ENCODE results near the gene TTC5.
"Not testable (repeated sequence)": the region's sequence is repeated elsewhere in the genome, so short reads cannot be mapped to it uniquely, and the experiment has no call there.

DNA sequence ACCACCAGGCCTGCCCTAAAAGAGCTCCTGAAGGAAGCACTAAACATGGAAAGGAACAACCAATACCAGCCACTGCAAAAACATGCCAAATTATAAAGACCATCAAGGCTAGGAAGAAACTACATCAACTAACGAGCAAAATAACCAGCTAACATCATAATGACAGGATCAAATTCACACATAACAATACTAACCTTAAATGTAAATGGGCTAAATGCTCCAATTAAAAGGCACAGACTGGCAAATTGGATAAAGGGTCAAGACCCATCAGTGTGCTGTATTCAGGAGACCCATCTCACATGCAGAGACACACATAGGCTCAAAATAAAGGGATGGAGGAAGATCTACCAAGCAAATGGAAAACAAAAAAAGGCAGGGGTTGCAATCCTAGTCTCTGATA is 23.8 kb downstream of the TTC5 start:
- TF ChIP-seq EZH2 (IDR thresholded peaks at IDR 0.05; ENCODE audit: borderline replicate concordance, insufficient read depth, low read depth, low read length, poor library complexity, severe bottlenecking), result not testable (repeated sequence)
- TF ChIP-seq, protein P1, sequence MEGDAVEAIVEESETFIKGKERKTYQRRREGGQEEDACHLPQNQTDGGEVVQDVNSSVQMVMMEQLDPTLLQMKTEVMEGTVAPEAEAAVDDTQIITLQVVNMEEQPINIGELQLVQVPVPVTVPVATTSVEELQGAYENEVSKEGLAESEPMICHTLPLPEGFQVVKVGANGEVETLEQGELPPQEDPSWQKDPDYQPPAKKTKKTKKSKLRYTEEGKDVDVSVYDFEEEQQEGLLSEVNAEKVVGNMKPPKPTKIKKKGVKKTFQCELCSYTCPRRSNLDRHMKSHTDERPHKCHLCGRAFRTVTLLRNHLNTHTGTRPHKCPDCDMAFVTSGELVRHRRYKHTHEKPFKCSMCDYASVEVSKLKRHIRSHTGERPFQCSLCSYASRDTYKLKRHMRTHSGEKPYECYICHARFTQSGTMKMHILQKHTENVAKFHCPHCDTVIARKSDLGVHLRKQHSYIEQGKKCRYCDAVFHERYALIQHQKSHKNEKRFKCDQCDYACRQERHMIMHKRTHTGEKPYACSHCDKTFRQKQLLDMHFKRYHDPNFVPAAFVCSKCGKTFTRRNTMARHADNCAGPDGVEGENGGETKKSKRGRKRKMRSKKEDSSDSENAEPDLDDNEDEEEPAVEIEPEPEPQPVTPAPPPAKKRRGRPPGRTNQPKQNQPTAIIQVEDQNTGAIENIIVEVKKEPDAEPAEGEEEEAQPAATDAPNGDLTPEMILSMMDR (IDR thresholded peaks at IDR 0.05), result not testable (repeated sequence)
